H9 (cell line): Measurements from ENCODE around the gene CCDC124. TPM values are rescaled to one million over a fixed set of nuclear protein-coding genes. Genes with fewer than 3 reads are reported as not detected.

Experiments used
- DNase-seq: peaks from one replicate; pipeline ENCODE4 v3.0.0-alpha.2; 2017
- H2AFZ ChIP-seq: one replicate; pipeline ENCODE4 v1.6.1; 2013; ENCODE audit warnings: mild to moderate bottlenecking, low read length, control low read depth, moderate library complexity
- H2AK5ac ChIP-seq: 2 replicates; pipeline ENCODE4 v1.6.1; 2013; ENCODE audit warnings: low read length, control low read depth, mixed read lengths; ENCODE audit not compliant: insufficient read length
- H2BK120ac ChIP-seq: one replicate; pipeline ENCODE4 v1.6.1; 2013; ENCODE audit warnings: low read depth, mild to moderate bottlenecking, low read length, control low read depth, inconsistent platforms; ENCODE audit not compliant: poor library complexity, severe bottlenecking
- H2BK12ac ChIP-seq: 2 replicates; pipeline ENCODE4 v1.6.1; 2013; ENCODE audit warnings: low read length, control low read depth, mixed read lengths, low read depth; ENCODE audit not compliant: insufficient read length
- H2BK15ac ChIP-seq: 2 replicates; pipeline ENCODE4 v1.6.1; 2013; ENCODE audit warnings: low read depth, low read length, control low read depth
- H2BK20ac ChIP-seq: one replicate; pipeline ENCODE4 v1.6.1; 2013; ENCODE audit warnings: low read depth, mild to moderate bottlenecking, low read length, control low read depth, inconsistent platforms; ENCODE audit not compliant: poor library complexity, severe bottlenecking
- H2BK5ac ChIP-seq: 2 replicates; pipeline ENCODE4 v1.6.1; 2013; ENCODE audit warnings: low read length, control low read depth, mixed read lengths; ENCODE audit not compliant: insufficient read length
- H3K14ac ChIP-seq: 2 replicates; pipeline ENCODE4 v1.6.1; 2013; ENCODE audit warnings: low read length, control low read depth; ENCODE audit not compliant: insufficient read depth
- H3K18ac ChIP-seq: 2 replicates; pipeline ENCODE4 v1.6.1; 2013; ENCODE audit warnings: low read depth, mild to moderate bottlenecking, mixed read lengths, low read length, control low read depth; ENCODE audit not compliant: insufficient read length
- H3K23ac ChIP-seq: 2 replicates; pipeline ENCODE4 v1.6.1; 2013; ENCODE audit warnings: low read length, control low read depth, mixed read lengths, low read depth; ENCODE audit not compliant: insufficient read length
- H3K23me2 ChIP-seq: 2 replicates; pipeline ENCODE4 v1.6.1; 2013; ENCODE audit warnings: low read depth, mild to moderate bottlenecking, mixed read lengths, low read length, control low read depth; ENCODE audit not compliant: insufficient read length, poor library complexity, severe bottlenecking
- H3K27ac ChIP-seq: 2 replicates; pipeline ENCODE4 v1.5.1; 2013; ENCODE audit warnings: low read length, control low read depth, mixed read lengths, low read depth; ENCODE audit not compliant: insufficient read length
- H3K27me3 ChIP-seq: 2 replicates; pipeline ENCODE4 v1.6.1; 2013; ENCODE audit warnings: low read length, control low read depth, inconsistent platforms; ENCODE audit not compliant: insufficient read depth
- H3K4ac ChIP-seq: 2 replicates; pipeline ENCODE4 v1.6.1; 2013; ENCODE audit warnings: low read depth, mild to moderate bottlenecking, control low read depth, inconsistent platforms, low read length, moderate library complexity
- H3K4me1 ChIP-seq: 2 replicates; pipeline ENCODE4 v1.6.1; 2013; ENCODE audit warnings: low read length, control low read depth, inconsistent platforms; ENCODE audit not compliant: insufficient read depth
- H3K4me2 ChIP-seq: 2 replicates; pipeline ENCODE4 v1.6.1; 2013; ENCODE audit warnings: low read length, control low read depth, mixed read lengths; ENCODE audit not compliant: insufficient read length, insufficient read depth
- H3K56ac ChIP-seq: 2 replicates; pipeline ENCODE4 v1.6.1; 2013; ENCODE audit warnings: low read depth, mild to moderate bottlenecking, mixed read lengths, low read length, control low read depth; ENCODE audit not compliant: insufficient read length
- H3K79me1 ChIP-seq: 2 replicates; pipeline ENCODE4 v1.6.1; 2013; ENCODE audit warnings: low read depth, mild to moderate bottlenecking, moderate library complexity, low read length, control low read depth, inconsistent platforms; ENCODE audit not compliant: insufficient read depth, poor library complexity, severe bottlenecking
- H3K79me2 ChIP-seq: 2 replicates; pipeline ENCODE4 v1.6.1; 2013; ENCODE audit warnings: low read length, control low read depth, inconsistent platforms; ENCODE audit not compliant: insufficient read depth
- H3K9ac ChIP-seq: 2 replicates; pipeline ENCODE4 v1.6.1; 2013; ENCODE audit warnings: low read length, control low read depth, mixed read lengths; ENCODE audit not compliant: insufficient read length; ENCODE audit errors: extremely low read depth
- H3K9me3 ChIP-seq: one replicate; pipeline ENCODE4 v1.6.1; 2013; ENCODE audit warnings: low read depth, low read length, inconsistent platforms; ENCODE audit not compliant: control insufficient read depth
- H3T11ph ChIP-seq: one replicate; pipeline ENCODE4 v1.6.1; 2013; ENCODE audit warnings: mild to moderate bottlenecking, low read length, control low read depth, inconsistent platforms
- H4K20me1 ChIP-seq: one replicate; pipeline ENCODE4 v1.6.1; 2013; ENCODE audit not compliant: control insufficient read depth, insufficient read length, insufficient read depth
- H4K5ac ChIP-seq: 2 replicates; pipeline ENCODE4 v1.6.1; 2013; ENCODE audit warnings: low read depth, mild to moderate bottlenecking, mixed read lengths, low read length, control low read depth; ENCODE audit not compliant: insufficient read length
- H4K8ac ChIP-seq: replicated peaks from 2 replicates; pipeline ENCODE4 v1.6.1; 2013; ENCODE audit warnings: low read length, control low read depth, mixed read lengths, low read depth; ENCODE audit not compliant: insufficient read length
- H4K91ac ChIP-seq: 2 replicates; pipeline ENCODE4 v1.6.1; 2013; ENCODE audit warnings: low read depth, mild to moderate bottlenecking, moderate library complexity, mixed read lengths, low read length, control low read depth; ENCODE audit not compliant: insufficient read length
- H3K27ac Mint-ChIP-seq, 3 experiments: 2 replicates in 2 of 3; 3 replicates in 1 of 3; pipeline ENCODE4 v1.8.0; 2020 to 2021; ENCODE audit warnings: mixed read lengths in 3 of 3, mild to moderate bottlenecking in 1 of 3, moderate library complexity in 1 of 3
- H3K27me3 Mint-ChIP-seq: 2 replicates; pipeline ENCODE4 v1.8.0; 2021; ENCODE audit warnings: low read depth, mild to moderate bottlenecking, moderate library complexity, mixed read lengths
- H3K36me3 Mint-ChIP-seq, 3 experiments: 2 replicates in 2 of 3; 3 replicates in 1 of 3; pipeline ENCODE4 v1.8.0; 2020 to 2021; ENCODE audit warnings: low read depth in 3 of 3, mixed read lengths in 3 of 3; ENCODE audit not compliant: insufficient read depth in 1 of 3
- H3K4me1 Mint-ChIP-seq, 2 experiments: 2 replicates each; pipeline ENCODE4 v1.8.0; 2020; ENCODE audit warnings: mixed read lengths in 2 of 2
- H3K4me3 Mint-ChIP-seq, 2 experiments: 2 replicates in 1 of 2; 3 replicates in 1 of 2; pipeline ENCODE4 v1.8.0; 2020 to 2021; ENCODE audit warnings: mild to moderate bottlenecking in 2 of 2, mixed read lengths in 2 of 2, moderate library complexity in 1 of 2
- H3K9me3 Mint-ChIP-seq, 2 experiments: 2 replicates in 1 of 2; 3 replicates in 1 of 2; pipeline ENCODE4 v1.8.0; 2020; ENCODE audit warnings: mild to moderate bottlenecking in 2 of 2, mixed read lengths in 2 of 2, moderate library complexity in 1 of 2
- CTCF ChIP-seq: fragments of 200-600 bp; sonication (generic); conservative IDR thresholded peaks from 3 replicates; pipeline ENCODE4 v1.8.0; 2021; ENCODE audit warnings: antibody characterized with exemption, mild to moderate bottlenecking
- WGBS: extraction: QIAGEN DNeasy Blood & Tissue Kit; methylation state at CpG from one replicate; pipeline ENCODE4 v1.1.7; 2013; ENCODE audit warnings: missing lambda C conversion rate, low lambda C conversion rate, mixed read lengths; ENCODE audit not compliant: insufficient read length; ENCODE audit errors: extremely low coverage; 5-methylcytosine and 5-hydroxymethylcytosine counted together
- total RNA-seq: library from RNA; stranded (reverse); gene quantifications from 2 replicates; pipeline ENCODE4 v1.2.1, GENCODE V29; 2021

The CCDC124 gene
- total RNA-seq, 1 experiment from 2014 or later: 119 TPM

GRCh38 chr19:17977021-17977420 lies 44.2 kb downstream of the CCDC124 start:
- H3K27me3 ChIP-seq: no peaks in the 10 kb centered on the region
- H3K23ac ChIP-seq: no peak overlapping the region
- no peak overlapping the region for H2AK5ac ChIP-seq
- no peak overlapping the region for H3K4me2 ChIP-seq
- no peak overlapping the region for H2BK5ac ChIP-seq
- peaks cover 0 to 28% (median 18%) of the 10 kb centered on the region in 3 experiments; a peak in 6 of 7 replicates for H3K36me3 Mint-ChIP-seq
- H3K9me3 ChIP-seq: no peaks in the 10 kb centered on the region
- no peaks in the 10 kb centered on the region for H3K9me3 Mint-ChIP-seq
- no peaks in the 10 kb centered on the region for H3K4me1 ChIP-seq
- DNase-seq: no peak
- H2AFZ ChIP-seq: no peak overlapping the region
- H2BK12ac ChIP-seq: no peak overlapping the region
- no peak for TF ChIP-seq CTCF
- H2BK20ac ChIP-seq: no peak overlapping the region
- no peaks in the 10 kb centered on the region for H3K79me2 ChIP-seq
- no peaks in the 10 kb centered on the region for H4K20me1 ChIP-seq
- H3K27me3 Mint-ChIP-seq: peaks cover under 1% of the 10 kb centered on the region; the same call in 1 of the 2 replicates
- H2BK120ac ChIP-seq: no peak overlapping the region
- no peak overlapping the region for H3K27ac Mint-ChIP-seq
- H4K91ac ChIP-seq: no peak overlapping the region
- H4K8ac ChIP-seq: no peak overlapping the region
- H3T11ph ChIP-seq: no peak overlapping the region
- H3K4ac ChIP-seq: no peak overlapping the region
- H2BK15ac ChIP-seq: no peak overlapping the region
- no peak overlapping the region for H3K9ac ChIP-seq
- H4K5ac ChIP-seq: no peak overlapping the region
- no peak overlapping the region for H3K4me3 Mint-ChIP-seq
- H3K27ac ChIP-seq: no peak overlapping the region
- no peaks in the 10 kb centered on the region for H3K4me1 Mint-ChIP-seq
- no peak overlapping the region for H3K18ac ChIP-seq
- no CpG with 5 or more reads among the region's 4 CpGs for WGBS
- no peaks in the 10 kb centered on the region for H3K79me1 ChIP-seq
- H3K56ac ChIP-seq: no peak overlapping the region
- H3K23me2 ChIP-seq: no peaks in the 10 kb centered on the region
- H3K14ac ChIP-seq: no peak overlapping the region
